K562 (cell line): ENCODE measurements around the gene GTPBP2. TPM values are rescaled to one million over a fixed set of nuclear protein-coding genes. Genes with fewer than 3 reads are reported as not detected.

Experiments used
- ATAC-seq: fragments of 200-7000 bp; cut with Tn5 transposase; 3 replicates; pipeline ENCODE4 v1.9.1; 2020; ENCODE audit warnings: moderate library complexity
- BruUV-seq: library from RNA; stranded (reverse); fragments of 400-500 nt; replicated peaks from 2 replicates; lab custom pipeline; 2021; lab: Mats Ljungman, UMichigan
- CTCF ChIA-PET: fragments of 300-600 bp; formaldehyde crosslinking; extraction: SDS; loops from one replicate; lab custom pipeline; 2021; ENCODE audit warnings: low intra/inter-chr PET ratio; lab: Yijun Ruan, JAX
- POLR2A ChIA-PET: fragments of 300-600, 350-650 bp; sonication (Branson Sonifier 250); formaldehyde crosslinking; extraction: SDS; loops from one replicate; lab custom pipeline; 2021; ENCODE audit warnings: antibody characterized with exemption, inconsistent platforms; lab: Yijun Ruan, JAX
- DNase-seq, 4 experiments: peaks; one replicate each; pipeline versions ENCODE4 v3.0.0 to v3.0.0-alpha.2; 2011 to 2018; ENCODE audit warnings: low spot score in 3 of 4, mixed read lengths in 3 of 4; ENCODE audit errors: extremely low read depth in 1 of 4
- FAIRE-seq: peaks from 2 replicates; lab custom pipeline; 2011; peaks lifted over from hg19 to GRCh38; lab: Jason Lieb, UNC
- H2AFZ ChIP-seq: 2 replicates; pipeline ENCODE4 v1.6.0; 2011; ENCODE audit warnings: low read depth, low read length, control low read depth, inconsistent platforms
- H3K27ac ChIP-seq: fragments of 200-600 bp; 3 replicates; pipeline ENCODE4 v1.8.0; 2011; ENCODE audit warnings: low read depth, mild to moderate bottlenecking, control low read depth, inconsistent platforms, low read length, moderate library complexity, mixed read lengths; ENCODE audit errors: extremely low read depth
- H3K27me3 ChIP-seq, 2 experiments: fragments of 300-600 bp in 1 of 2; 2 replicates in 1 of 2; 3 replicates in 1 of 2; pipeline versions ENCODE4 v1.6.0 to v1.8.0; 2011; ENCODE audit warnings: inconsistent platforms in 2 of 2, low read length in 2 of 2, mild to moderate bottlenecking in 1 of 2, mixed read lengths in 1 of 2, moderate library complexity in 1 of 2; ENCODE audit not compliant: control insufficient read depth in 2 of 2, insufficient read depth in 2 of 2
- H3K36me3 ChIP-seq: fragments of 300-600 bp; 3 replicates; pipeline ENCODE4 v1.8.0; 2011; ENCODE audit warnings: mild to moderate bottlenecking, low read length, inconsistent platforms; ENCODE audit not compliant: control insufficient read depth, insufficient read depth
- H3K4me1 ChIP-seq, 2 experiments: fragments of 200-600 bp in 1 of 2; replicated peaks in 1 of 2; 2 replicates in 1 of 2; 3 replicates in 1 of 2; pipeline versions ENCODE4 v1.5.1 to v1.8.0; 2011; ENCODE audit warnings: inconsistent platforms in 2 of 2, low read length in 2 of 2, mild to moderate bottlenecking in 1 of 2, mixed read lengths in 1 of 2, moderate library complexity in 1 of 2; ENCODE audit not compliant: control insufficient read depth in 2 of 2, insufficient read depth in 2 of 2
- H3K4me2 ChIP-seq: 2 replicates; pipeline ENCODE4 v1.6.1; 2011; ENCODE audit warnings: low read length, control low read depth, inconsistent platforms, mixed read lengths; ENCODE audit not compliant: insufficient read depth
- H3K4me3 ChIP-seq: fragments of 200-600 bp; sonication (generic), shearing (Covaris generic); 2 replicates; pipeline ENCODE4 v1.5.1; 2016; ENCODE audit warnings: control low read depth, inconsistent platforms
- H3K79me2 ChIP-seq: fragments of 200-600 bp; 3 replicates; pipeline ENCODE4 v1.8.0; 2011; ENCODE audit warnings: low read length, inconsistent platforms; ENCODE audit not compliant: control insufficient read depth, insufficient read depth
- H3K9ac ChIP-seq, 2 experiments: 2 replicates each; pipeline versions ENCODE4 v1.6.0 to v1.6.1; 2011; ENCODE audit warnings: low read depth in 2 of 2, low read length in 2 of 2, control low read depth in 1 of 2, inconsistent platforms in 1 of 2, mild to moderate bottlenecking in 1 of 2, mixed read lengths in 1 of 2; ENCODE audit not compliant: insufficient read depth in 1 of 2
- H3K9me1 ChIP-seq: one replicate; pipeline ENCODE4 v1.6.0; 2011; ENCODE audit warnings: inconsistent platforms, mild to moderate bottlenecking, low read length, moderate library complexity; ENCODE audit not compliant: control insufficient read depth, insufficient read depth
- H3K9me3 ChIP-seq: replicated peaks from 2 replicates; pipeline ENCODE4 v1.5.1; 2011; ENCODE audit warnings: low read depth, low read length, inconsistent platforms; ENCODE audit not compliant: control insufficient read depth, insufficient read depth
- H4K20me1 ChIP-seq: replicated peaks from 2 replicates; pipeline ENCODE4 v1.6.1; 2011; ENCODE audit warnings: low read length, inconsistent platforms, mixed read lengths; ENCODE audit not compliant: control insufficient read depth, insufficient read depth
- CTBP1 ChIP-seq: fragments of 450-650 bp; IDR thresholded peaks from 2 replicates; pipeline ENCODE4 v1.6.1; 2016; ENCODE audit warnings: borderline replicate concordance
- MAFG ChIP-seq: fragments of 450-650 bp; conservative IDR thresholded peaks from 2 replicates; pipeline ENCODE4 v1.6.1; 2016; ENCODE audit warnings: missing genetic modification characterization, missing compliant biosample characterization
- MTA3 ChIP-seq: fragments of 450-650 bp; formaldehyde crosslinking; IDR thresholded peaks from 2 replicates; pipeline ENCODE4 v1.6.1; 2017; ENCODE audit warnings: mild to moderate bottlenecking, borderline replicate concordance
- NFE2 ChIP-seq: IDR thresholded peaks from 2 replicates; pipeline ENCODE4 v1.6.1; 2014; ENCODE audit warnings: antibody characterized with exemption, low read depth
- PTTG1 ChIP-seq: fragments of 450-650 bp; IDR thresholded peaks from 2 replicates; pipeline ENCODE4 v1.6.1; 2016; ENCODE audit warnings: low read depth, mild to moderate bottlenecking, missing genetic modification characterization, missing compliant biosample characterization
- WGBS: fragments of 100-300 bp; shearing (Covaris generic); methylation state at CpG from one replicate; pipeline ENCODE4 v1.1.6; 2016; ENCODE audit warnings: low coverage, mixed read lengths; ENCODE audit not compliant: insufficient coverage; ENCODE audit errors: missing lambda C conversion rate; 5-methylcytosine and 5-hydroxymethylcytosine counted together
- in situ Hi-C: fragments of 300-500 bp; cut with MboI; formaldehyde crosslinking; loops from 4 replicates; pipeline ENCODE4 v1.15.0; 2018; ENCODE audit warnings: inconsistent platforms, mixed read lengths
- intact Hi-C: fragments of 100-400 bp; cut with micrococcal nuclease; formaldehyde crosslinking; loops from 2 replicates; pipeline ENCODE4 v1.14.2; 2022
- polyA plus RNA-seq, 8 experiments: library from polyadenylated mRNA; depleted of rRNA in 4 of 8; stranded (reverse) in 5 of 8; unstranded in 3 of 8; fragments of >200 nt; fragmentation: Nextera tagmentation in 2 of 8; fragmentation: Illumina TruSeq in 1 of 8; extraction: Ambion mirVana in 2 of 8; extraction: Trizol in 1 of 8; gene quantifications; 2 replicates each; pipeline versions ENCODE4 v1.2.1 to v1.2.3, GENCODE V29; 2011 to 2014; ENCODE audit warnings: inconsistent platforms in 1 of 8, missing spikeins in 1 of 8
- total RNA-seq, 7 experiments: library from RNA; depleted of rRNA in 6 of 7; stranded (reverse); fragments of >200 nt in 6 of 7; fragmentation: Illumina TruSeq in 2 of 7; extraction: Trizol in 2 of 7; gene quantifications; 2 replicates each; pipeline versions ENCODE4 v1.2.1 to v1.2.3, GENCODE V29; 2011 to 2021; ENCODE audit warnings: low replicate concordance in 1 of 7
- TF ChIP-seq, protein P1 (sequence below): sonication (generic); formaldehyde crosslinking; IDR thresholded peaks from 2 replicates; pipeline ENCODE4 v1.8.1; 2023; ENCODE audit warnings: missing genetic modification reagents, mild to moderate bottlenecking, borderline replicate concordance
- TF ChIP-seq, protein P2 (sequence below): fragments of 450-650 bp; formaldehyde crosslinking; IDR thresholded peaks from 2 replicates; pipeline ENCODE4 v1.4.0; 2022; ENCODE audit warnings: mild to moderate bottlenecking, moderate library complexity
- TF ChIP-seq, protein P3 (sequence below), 2 experiments: fragments of 450-650 bp; IDR thresholded peaks; 2 replicates each; pipeline ENCODE4 v1.6.1; 2018; ENCODE audit warnings: mild to moderate bottlenecking in 2 of 2, low read depth in 1 of 2; ENCODE audit not compliant: partially characterized antibody in 2 of 2

The GTPBP2 gene
- total and polyA plus RNA-seq, 9 of the 15 experiments (the other 6 are each of a cell fraction or from before 2014, with no cell fraction given) = 48.4 to 196 (median 111) TPM

- TF ChIP-seq, protein P1, sequence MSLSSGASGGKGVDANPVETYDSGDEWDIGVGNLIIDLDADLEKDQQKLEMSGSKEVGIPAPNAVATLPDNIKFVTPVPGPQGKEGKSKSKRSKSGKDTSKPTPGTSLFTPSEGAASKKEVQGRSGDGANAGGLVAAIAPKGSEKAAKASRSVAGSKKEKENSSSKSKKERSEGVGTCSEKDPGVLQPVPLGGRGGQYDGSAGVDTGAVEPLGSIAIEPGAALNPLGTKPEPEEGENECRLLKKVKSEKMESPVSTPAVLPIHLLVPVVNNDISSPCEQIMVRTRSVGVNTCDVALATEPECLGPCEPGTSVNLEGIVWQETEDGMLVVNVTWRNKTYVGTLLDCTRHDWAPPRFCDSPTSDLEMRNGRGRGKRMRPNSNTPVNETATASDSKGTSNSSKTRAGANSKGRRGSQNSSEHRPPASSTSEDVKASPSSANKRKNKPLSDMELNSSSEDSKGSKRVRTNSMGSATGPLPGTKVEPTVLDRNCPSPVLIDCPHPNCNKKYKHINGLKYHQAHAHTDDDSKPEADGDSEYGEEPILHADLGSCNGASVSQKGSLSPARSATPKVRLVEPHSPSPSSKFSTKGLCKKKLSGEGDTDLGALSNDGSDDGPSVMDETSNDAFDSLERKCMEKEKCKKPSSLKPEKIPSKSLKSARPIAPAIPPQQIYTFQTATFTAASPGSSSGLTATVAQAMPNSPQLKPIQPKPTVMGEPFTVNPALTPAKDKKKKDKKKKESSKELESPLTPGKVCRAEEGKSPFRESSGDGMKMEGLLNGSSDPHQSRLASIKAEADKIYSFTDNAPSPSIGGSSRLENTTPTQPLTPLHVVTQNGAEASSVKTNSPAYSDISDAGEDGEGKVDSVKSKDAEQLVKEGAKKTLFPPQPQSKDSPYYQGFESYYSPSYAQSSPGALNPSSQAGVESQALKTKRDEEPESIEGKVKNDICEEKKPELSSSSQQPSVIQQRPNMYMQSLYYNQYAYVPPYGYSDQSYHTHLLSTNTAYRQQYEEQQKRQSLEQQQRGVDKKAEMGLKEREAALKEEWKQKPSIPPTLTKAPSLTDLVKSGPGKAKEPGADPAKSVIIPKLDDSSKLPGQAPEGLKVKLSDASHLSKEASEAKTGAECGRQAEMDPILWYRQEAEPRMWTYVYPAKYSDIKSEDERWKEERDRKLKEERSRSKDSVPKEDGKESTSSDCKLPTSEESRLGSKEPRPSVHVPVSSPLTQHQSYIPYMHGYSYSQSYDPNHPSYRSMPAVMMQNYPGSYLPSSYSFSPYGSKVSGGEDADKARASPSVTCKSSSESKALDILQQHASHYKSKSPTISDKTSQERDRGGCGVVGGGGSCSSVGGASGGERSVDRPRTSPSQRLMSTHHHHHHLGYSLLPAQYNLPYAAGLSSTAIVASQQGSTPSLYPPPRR = no peak
- TF ChIP-seq, all 486 proteins: peak for 12
Measured at GRCh38 chr6:43608807-43609206, 20.3 kb downstream of the GTPBP2 start (continued).

DNA sequence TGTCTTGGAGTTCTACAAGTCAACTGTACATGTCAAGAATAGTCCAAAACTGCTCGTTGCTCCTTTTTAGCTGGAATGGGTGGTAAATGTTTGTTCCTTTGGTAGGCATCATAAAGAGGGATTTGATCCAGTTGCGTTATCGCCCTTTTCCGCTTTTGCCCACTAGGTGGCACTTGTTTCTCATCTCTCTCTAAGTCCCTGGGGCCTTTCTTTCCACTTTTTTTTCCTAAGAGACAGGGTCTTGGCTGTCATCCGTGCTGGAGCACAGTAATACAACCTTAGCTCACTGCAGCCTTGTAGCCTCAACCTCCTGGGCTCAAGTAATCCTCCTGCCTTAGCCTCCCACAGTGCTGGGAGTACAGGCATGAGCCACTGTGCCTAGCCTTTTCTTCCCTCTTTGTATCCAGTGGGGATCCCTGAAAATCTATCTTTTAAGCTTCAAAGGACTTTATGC, 20.7 kb downstream of the GTPBP2 start:
- H3K27me3 ChIP-seq = no peaks in the 10 kb centered on the region
- ChIA-PET POLR2A (interaction anchor here (0.7 to 6.5 kb wide), 10 partner anchors 9 to 534 kb away, joined by 3 to 53 read pairs (median 3); partner anchors contain the start of genes GTPBP2 and VEGFA), CTCF (interaction anchor here (1.0 to 2.2 kb wide), 3 partner anchors 59 to 471 kb away, joined by 8 to 9 read pairs (median 8); no protein-coding TSS in a partner anchor)
- ATAC-seq = peak; percentile 93
- intact Hi-C loops = loop anchor here (1.0 to 2.0 kb wide), 3 partner anchors 59 to 470 kb away; no protein-coding TSS in a partner anchor
- no peaks in the 10 kb centered on the region for H3K9me3 ChIP-seq
- H3K9ac ChIP-seq = peak overlapping the region; percentile 4 to 64; a peak in 2 of 4 replicates
- peak; percentile 87 for FAIRE-seq
- WGBS = 0% methylated on average over 5 of the region's 5 CpGs
- no TSS peak for BruUV-seq
- no peak overlapping the region for H3K4me3 ChIP-seq
- peak; percentile 72 to 88 (median 74) for DNase-seq
- no peaks in the 10 kb centered on the region for H4K20me1 ChIP-seq
- peaks cover 75% of the 10 kb centered on the region for H3K36me3 ChIP-seq
- no peaks in the 10 kb centered on the region for H3K9me1 ChIP-seq
- no peak overlapping the region for H3K4me2 ChIP-seq
- H3K4me1 ChIP-seq = peaks cover 3 to 14% of the 10 kb centered on the region in 2 experiments; a peak in 4 of 5 replicates
- H3K79me2 ChIP-seq = no peaks in the 10 kb centered on the region
- H3K27ac ChIP-seq = no peak overlapping the region; the same call in 2 of the 3 replicates
- in situ Hi-C loops = no loop called here
- no peak overlapping the region for H2AFZ ChIP-seq
- TF ChIP-seq PTTG1 (tag) (no peak), MAFG (tag) (no peak), CTBP1 (peak; percentile 41; the same call in 1 of the 2 replicates), NFE2 (no peak), MTA3 (0 out of 2 replicates have a peak, but pooled peaks have one; percentile 37)
- TF ChIP-seq, protein P2, sequence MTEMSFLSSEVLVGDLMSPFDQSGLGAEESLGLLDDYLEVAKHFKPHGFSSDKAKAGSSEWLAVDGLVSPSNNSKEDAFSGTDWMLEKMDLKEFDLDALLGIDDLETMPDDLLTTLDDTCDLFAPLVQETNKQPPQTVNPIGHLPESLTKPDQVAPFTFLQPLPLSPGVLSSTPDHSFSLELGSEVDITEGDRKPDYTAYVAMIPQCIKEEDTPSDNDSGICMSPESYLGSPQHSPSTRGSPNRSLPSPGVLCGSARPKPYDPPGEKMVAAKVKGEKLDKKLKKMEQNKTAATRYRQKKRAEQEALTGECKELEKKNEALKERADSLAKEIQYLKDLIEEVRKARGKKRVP = 0 out of 2 replicates have a peak, but pooled peaks have one; percentile 2
- TF ChIP-seq, protein P3, sequence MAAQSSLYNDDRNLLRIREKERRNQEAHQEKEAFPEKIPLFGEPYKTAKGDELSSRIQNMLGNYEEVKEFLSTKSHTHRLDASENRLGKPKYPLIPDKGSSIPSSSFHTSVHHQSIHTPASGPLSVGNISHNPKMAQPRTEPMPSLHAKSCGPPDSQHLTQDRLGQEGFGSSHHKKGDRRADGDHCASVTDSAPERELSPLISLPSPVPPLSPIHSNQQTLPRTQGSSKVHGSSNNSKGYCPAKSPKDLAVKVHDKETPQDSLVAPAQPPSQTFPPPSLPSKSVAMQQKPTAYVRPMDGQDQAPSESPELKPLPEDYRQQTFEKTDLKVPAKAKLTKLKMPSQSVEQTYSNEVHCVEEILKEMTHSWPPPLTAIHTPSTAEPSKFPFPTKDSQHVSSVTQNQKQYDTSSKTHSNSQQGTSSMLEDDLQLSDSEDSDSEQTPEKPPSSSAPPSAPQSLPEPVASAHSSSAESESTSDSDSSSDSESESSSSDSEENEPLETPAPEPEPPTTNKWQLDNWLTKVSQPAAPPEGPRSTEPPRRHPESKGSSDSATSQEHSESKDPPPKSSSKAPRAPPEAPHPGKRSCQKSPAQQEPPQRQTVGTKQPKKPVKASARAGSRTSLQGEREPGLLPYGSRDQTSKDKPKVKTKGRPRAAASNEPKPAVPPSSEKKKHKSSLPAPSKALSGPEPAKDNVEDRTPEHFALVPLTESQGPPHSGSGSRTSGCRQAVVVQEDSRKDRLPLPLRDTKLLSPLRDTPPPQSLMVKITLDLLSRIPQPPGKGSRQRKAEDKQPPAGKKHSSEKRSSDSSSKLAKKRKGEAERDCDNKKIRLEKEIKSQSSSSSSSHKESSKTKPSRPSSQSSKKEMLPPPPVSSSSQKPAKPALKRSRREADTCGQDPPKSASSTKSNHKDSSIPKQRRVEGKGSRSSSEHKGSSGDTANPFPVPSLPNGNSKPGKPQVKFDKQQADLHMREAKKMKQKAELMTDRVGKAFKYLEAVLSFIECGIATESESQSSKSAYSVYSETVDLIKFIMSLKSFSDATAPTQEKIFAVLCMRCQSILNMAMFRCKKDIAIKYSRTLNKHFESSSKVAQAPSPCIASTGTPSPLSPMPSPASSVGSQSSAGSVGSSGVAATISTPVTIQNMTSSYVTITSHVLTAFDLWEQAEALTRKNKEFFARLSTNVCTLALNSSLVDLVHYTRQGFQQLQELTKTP (IDR thresholded peaks at IDR 0.05; ENCODE audit: low read depth in 1 of 2, partially characterized antibody in 2 of 2) = no peak
